ENCODE measurements around the gene MGLL.

Gene MGLL

DNA sequence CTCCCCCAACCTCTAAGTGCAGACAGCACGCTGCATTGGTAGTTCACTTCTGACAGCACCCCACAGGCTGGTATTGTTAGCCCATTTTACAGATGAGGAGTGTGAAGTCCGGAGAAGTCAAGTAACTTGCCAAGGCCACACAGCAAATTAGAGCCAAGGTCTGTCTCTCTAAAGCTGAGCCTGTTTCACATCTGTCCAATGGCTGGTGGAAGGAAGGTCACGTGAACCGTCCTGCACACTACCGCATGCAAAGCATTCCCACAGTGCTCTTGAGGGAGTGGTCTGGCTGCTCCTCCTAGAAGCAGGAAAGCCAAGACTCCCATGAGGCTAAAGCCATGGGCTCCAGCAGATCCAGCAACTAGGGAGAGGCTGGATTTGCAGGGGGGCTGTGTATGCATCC lies 50.0 kb downstream of the MGLL start:
- DNase-seq: no peak

DNA sequence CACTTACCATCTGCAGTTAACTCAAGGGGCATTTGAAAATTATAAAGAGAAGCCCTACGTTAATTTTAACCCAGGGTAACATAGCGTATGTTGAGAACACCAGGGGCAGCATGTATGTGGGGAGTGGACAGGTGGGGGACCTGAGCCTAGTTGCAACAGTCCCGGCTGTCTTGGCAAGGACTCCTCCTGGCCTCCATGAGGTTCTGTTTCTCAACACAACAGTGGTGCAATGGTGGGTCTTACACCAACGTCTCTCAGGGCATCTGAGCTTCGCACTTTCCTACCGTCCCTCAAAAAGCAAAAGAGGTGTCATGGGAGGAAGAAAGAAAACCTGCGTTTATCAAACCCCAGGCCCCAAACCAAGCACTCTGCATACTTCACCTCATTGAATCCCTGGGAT lies 50.6 kb downstream of the MGLL start:
- DNase-seq: no peak

DNA sequence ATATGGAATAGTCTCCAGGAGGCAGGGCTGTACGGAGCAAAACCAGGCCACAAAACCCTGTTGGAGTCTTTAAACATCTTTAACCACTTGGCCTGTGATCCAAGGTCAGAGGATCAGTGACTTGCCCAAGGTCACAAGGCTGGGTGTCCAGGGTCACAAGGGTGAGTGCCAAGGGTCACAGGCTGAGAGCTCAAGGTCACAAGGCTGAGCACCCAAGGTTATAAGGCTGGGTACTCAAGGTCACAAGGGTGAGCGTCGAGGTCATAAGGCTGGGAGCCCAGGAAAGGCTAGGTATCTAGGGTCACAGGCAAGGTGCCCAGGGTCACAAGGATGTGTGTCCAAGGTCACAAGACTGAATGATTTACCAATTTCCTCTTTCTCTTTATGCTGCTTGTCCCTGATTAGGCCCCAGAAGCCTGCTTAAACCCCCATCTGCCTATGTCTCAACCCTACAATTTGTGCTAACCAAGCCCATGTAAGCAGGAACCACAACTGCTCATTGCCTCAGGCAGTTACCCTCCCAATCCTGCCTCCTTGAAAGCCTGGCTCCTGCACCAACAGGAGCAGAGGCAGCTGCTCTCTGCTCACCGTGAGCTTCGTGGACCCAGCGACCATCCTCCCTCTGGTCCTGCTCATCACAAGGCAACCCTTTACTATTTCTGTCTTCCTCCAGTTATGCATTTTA lies 51.5 kb downstream of the MGLL start:
- DNase-seq: peak; percentile 31

DNA sequence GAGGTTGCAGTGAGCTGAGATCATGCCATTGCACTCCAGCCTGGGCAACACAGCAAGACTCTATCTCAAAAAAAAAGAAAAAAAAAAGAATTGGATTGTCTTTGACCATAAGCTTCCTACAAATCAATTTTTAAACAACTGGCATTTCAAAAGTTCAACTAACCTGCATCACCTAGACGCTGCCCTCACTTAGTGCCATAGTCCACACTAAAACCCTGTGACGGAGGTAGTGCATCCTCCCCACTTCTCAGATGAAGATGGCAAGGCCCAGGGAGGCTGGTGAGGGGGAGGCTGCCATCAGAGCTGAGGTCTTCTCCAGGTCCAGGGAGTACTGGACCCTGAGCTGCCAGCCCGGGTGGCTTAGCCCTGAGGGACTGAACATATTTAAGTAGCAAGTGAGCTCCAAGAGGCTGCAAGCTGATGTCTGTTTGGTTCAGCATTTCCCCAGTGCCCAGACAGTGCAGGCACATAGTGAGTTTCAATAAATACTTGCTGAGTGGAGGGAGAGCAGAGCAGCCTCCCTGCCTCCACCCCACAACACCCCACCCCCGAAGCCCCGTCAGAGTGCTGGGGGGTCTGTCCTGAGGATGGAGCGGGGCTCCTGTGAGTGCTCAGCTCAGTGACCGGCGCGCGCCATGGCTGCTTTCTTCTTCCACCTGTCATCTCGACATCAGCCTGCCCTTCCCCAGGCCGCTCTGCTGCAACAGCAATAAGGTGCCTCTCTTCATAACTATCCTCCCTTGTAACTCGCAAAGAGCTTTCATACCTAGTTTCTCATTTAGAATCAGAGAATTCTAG lies 52.8 kb downstream of the MGLL start:
- no peak for DNase-seq

DNA sequence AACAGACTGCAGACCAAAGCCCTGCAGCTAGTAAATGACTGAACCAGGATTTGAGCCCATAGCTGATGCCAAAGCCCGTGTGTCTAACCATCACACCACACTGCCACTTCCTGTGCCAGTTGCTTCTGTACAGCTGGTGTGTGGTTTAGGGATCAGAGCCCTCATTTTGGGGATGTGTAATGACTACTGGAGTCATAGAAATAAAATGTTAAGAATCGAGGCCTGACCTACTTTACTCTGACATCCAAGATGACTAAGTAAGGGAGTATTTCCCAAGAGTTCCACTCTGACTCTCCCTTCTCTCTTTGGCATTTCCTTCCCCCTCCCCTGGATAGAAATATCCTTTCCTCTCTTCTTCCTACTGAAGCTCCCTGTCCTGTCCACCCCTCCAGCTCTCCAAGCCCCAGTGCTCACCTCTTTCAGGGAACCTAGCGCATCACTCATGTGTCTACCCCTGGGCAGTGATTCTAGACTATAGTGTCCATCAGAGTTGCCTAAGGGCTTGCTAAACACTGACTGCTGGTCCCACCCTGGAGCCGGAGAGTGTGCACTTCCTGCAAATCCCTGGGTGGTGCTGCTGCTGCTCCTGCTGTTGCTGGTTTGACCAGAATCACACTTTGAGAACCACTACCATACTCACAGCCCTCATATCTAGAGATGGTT lies 53.8 kb downstream of the MGLL start:
- peak; percentile 98 for DNase-seq

DNA sequence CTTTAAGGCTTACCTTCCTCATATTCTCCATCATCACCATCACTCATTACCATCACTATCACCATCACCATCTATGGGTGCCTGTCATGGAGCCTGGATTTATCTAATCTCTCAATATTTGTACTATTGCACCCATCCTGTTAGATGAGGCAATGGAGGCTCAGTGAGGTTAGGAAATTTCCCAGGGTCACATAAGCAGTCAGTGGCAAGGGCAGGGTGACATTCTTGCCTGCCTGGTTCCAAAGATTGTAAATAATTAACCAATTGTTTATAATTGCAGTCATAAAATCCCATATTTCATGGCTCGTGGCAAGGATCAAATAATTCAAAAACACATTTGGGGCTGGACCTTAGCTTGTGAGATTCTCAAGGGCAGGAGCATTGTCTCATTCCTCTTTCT lies 55.2 kb downstream of the MGLL start:
- no peak for DNase-seq

DNA sequence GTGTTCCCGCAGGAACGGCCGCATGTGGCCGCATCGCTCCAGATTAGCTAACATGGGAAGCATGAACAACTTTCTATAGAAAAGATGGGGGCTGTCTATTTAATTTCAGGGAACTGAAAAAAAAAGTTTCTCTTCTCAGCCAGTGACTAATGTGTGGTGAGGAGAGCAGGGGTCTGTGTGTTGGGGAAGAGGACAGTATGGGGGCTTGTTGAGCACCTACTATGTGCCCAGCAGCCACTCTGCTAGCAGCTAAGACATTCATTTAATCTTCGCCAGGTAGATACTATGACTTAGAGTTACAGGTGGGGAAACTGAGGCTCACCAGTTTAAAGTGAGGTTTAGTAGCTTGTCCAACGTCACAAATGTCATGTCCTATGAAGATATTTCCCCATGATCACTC lies 56.6 kb downstream of the MGLL start:
- DNase-seq: no peak

DNA sequence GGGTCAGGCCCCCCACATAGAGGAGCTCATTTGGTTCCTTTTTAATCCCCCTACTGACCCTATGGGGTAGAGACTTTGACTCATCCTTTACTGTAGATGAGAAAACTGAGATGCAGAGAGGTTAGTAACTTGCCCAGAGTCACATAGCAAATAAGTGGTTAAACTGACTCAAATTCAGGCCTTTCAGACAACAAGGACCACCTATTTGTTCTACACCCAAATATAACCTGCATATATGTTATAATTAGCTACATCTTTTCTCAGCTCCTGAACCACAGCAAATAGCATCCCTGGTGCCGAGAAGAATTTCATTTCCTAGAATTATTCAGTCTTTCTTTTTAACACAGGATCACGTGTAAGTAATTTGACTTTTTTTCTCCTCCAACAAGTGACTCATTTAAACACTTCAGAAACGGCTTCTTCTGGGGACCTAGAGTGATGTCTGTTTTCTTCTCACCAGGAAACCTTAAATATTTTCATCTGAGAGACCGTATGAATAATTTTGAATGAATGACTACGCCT lies 57.4 kb downstream of the MGLL start:
- DNase-seq: peak; percentile 74

DNA sequence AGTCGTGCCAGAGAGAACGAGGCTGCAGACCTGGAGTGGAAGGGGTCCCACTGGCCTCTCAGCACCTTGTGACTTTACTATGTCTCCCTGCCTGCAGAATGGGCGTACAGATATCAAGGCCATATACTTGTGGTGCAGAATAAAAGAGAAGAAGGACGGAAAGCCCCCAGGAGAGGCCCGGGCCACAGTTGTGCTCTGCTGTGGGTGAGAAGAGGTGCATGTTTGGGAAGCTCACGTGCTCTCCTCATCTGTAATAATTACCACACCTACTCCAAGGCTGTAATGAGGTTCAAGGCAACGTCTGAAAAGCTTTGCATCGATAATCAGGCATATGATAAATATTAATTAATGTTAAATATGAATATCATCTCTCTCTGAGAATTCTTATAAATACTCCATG lies 58.0 kb downstream of the MGLL start:
- DNase-seq: no peak

DNA sequence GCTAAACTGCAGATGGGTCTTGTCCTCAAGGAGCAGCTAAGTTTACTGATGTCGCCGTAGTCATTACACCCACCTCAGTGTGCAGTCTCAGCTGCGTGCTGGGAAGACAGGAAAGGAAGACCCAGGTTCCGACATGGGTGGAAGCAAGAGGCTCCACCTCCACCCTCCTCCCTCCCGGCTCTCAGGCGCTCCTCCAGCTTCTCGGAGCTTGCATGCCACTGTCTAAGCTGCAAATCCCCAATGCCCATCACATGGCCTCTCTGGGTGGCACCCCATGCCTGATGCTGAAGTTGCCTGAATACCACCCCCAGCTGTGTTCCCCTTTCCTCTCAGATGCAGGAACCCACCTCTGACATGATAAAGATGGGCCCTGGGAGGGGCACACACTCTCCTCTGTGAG lies 58.5 kb downstream of the MGLL start:
- no peak for DNase-seq

DNA sequence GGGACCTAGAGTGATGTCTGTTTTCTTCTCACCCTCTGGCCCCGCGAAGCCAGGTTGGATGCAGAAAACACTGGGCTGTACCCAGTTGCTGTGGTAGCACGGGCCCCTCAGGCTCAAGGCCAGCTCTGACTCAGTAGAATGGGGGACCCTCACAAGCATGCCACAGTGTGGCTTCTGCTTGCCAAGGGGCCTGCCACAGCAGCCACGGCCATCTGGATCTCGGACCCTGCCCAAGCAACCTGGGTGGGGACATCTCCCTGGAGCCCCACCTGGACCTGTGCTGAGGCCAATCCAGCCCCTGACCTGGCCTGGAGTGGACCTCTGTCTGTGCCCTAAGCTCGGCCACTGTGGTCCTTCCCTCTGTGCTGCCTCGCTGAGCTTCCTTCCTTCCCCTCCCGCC lies 59.0 kb downstream of the MGLL start:
- no peak for DNase-seq

DNA sequence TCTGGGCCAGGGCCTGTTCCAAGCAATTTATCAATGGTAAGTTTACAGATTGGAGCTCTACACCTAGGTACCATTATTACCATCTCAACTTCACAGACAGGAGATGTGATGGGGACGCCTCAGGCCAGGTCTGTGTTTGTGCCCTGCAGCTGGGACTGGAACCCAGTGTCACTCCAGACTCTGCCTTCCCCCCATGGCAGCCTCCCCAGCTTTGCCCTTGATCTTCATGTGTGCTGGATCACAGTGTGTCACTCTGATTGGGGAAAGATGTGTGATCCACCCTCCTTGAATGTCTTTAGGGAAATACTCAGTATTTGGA lies 59.6 kb downstream of the MGLL start:
- no peak for DNase-seq

DNA sequence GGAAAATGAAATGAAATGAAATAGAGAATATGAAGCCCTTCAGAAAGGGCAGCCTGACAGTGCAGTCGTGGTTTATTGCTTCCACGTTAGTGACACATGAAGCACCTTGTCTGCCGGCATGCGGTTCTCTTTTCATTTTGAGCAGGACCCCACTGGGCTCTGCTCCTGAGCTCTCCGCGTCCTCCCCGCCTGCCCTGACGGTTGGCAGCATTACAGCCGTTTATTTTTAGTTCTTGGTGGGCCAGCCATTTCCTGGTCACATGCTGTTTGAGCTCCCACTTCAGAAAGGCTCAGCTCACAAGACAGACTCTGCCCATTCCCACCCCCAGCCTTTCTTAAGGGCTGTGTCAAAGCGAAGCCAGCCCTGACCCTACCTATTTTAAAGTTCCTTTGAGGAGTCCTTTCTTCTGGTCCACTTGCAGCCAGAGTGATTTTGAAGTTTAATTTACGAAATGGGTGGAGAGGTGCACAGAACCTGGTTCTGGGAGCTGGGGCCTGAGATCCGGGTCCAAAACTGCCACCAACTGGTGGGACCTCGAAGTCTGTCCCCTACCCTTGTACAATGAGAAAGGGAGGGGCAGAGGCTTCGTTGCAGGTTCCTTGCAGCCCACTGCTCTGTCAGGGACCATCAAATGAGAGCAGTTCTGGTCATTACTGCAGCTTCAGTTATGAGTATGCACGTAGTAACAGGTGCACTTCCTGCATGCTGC lies 60.1 kb downstream of the MGLL start:
- DNase-seq: no peak

DNA sequence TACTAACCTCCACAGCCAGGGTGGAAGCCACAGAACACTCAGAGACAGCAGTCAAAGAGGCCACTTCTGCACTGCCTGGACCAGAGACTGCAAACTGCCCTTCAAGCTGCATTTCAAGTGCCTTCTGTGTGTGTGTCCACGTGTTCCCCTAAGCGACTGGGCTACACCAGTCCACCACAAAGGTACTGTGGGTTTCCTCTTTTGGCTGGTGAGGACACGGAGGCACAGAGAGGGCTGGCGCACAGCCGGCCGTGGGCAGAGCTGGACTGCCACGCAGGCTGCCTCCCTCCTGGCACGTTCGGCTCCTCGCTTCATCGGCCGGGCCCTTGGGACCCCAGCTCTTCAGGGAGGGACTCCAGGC lies 60.9 kb downstream of the MGLL start:
- no peak for DNase-seq

DNA sequence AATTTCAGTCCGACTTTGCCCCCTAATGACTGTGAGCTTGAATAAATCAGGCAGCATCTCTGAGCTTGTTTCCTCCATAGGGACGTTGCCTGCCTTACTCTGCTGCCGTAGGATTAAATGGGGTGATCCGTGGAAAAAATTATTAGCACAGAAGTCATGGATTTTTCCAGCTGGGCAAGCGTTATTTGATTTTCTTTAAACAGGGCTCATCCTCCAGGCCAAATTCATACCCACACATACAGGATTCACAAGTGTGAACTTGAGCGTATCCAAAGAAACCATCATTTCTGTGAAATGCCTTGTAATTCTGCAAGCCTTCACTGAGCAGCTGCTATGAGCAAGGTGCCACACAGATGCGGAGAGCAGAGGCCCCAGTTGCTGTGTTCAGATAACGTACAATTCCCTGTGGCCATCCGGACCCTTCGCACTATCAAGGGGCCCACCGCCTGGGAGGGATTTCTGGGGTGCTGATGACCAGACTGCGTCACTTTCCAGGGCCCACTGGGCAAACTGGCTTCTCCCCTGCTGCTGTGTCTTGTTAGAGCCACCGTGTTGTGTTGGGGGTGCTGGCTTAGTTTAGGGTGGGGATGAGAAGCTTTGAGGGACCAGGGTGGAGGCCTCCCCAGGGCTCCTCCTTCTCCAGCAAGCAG lies 61.4 kb downstream of the MGLL start:
- no peak for DNase-seq

DNA sequence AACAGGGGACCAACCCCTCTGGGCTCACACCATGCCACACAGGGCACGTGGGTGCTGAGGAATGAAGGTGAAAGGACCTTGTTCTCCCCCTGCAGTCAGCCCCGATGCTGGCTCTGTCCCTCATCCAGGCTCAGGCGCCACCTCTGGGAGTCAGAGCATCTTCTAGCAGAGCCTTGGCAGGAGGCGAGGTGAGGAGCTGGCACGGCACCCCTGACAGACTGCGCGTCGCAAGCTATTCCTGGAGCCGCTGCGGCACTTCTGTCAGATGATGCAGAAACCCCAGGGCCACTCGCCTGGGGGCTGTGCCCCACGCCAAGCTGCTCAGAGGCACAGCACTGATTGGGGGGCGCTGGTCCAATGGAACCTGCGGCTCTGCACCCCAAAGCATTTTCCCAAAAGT lies 62.0 kb downstream of the MGLL start:
- DNase-seq: no peak

DNA sequence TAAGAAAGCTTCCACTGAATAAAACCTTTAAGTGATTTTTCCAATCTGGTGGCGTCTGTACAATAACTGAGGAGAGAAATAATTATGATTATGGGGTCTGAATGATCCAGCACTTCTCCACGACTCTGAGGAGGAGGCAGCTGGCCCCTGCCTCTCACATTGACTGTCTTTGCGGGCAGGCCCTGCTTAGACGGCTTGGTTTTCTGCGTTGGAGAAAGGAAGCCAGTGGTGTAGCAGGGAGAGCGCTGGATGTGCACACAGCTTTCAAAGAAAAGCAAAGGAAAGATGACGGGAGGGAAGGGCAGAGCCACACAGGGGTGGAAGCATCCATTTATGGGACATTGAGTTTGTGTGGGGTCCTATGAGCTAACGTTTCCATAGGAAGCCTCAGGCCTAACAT lies 62.5 kb downstream of the MGLL start:
- DNase-seq: no peak

DNA sequence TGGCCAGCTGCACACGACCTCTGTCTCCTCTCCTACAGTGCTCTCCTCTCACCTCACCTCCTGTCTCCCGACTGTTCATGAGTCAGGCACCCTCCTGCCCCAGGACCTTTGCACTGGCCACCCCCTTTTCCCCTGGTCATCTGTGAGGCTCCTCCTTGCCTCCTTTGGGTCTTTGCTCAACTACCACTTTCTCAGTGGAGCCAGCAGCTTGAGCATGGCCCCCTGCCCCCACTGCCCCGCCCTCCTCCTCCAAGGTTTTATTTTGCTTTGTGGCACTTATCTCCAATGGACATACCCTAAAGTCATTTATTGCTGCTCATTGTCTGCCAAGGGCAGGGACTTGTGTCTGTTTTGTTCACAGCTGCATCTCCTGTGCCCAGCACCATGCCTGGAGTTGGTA lies 64.3 kb downstream of the MGLL start:
- DNase-seq: no peak

DNA sequence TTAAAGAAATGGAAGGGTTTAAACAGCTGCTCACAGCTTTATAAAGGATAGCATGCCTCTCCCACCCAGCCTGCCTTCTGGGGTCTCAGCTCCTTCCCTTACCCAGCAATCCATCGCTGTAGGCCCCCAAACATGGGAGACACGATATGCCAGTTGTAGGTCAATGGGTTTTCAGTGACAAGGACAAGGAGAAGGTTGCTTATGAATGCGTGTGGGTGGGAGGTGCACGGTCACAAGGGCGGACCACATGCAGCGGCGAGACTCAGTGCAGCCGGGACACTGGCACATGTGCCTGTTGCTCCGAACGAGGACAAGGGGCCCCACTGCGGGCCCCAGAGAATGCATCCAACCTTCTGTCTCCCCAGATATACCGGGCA lies 67.0 kb downstream of the MGLL start:
- DNase-seq: no peak

DNA sequence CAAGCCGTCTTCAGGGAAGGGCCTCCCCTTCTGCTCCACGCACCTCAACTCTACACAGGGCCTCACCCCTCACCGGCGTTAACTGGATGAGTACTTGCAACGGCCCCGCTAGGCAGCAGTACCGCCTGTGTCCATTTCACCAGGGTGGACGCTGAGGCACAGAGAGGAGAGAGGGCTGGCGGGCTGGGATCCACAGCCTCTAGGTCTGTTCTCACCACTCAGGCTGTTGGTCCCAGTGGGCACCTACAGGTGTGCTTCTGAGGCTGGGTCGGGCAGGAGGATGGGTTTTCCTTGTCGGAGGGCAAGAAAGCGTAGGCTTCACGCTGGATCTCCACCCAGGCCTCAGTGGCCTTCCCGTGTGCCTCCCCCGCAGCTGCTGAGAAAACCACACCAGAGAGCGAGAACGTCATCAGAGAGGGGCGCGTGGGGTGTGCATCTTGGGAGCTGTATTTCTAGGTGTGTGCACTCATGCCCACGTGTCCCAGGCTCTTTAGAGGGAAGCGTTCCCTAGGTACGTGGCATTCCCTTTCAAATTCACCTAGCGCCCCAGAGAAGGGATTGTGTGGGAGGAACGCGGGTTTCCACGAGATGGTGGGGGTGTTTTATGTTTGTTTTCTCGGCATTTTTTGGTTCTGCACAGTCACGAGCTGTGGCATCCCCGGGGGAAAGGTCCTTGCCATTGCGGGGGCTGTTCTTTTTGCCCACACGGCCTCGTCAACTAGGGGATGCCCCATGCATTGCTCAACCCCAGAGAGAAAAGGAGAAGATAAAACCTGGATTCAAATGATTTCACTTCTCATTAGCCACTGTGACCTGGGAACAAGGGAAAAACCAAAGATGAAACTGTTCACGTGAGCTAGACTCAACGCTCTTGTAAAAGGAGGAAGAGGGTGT lies 67.7 kb downstream of the MGLL start:
- DNase-seq: no peak

DNA sequence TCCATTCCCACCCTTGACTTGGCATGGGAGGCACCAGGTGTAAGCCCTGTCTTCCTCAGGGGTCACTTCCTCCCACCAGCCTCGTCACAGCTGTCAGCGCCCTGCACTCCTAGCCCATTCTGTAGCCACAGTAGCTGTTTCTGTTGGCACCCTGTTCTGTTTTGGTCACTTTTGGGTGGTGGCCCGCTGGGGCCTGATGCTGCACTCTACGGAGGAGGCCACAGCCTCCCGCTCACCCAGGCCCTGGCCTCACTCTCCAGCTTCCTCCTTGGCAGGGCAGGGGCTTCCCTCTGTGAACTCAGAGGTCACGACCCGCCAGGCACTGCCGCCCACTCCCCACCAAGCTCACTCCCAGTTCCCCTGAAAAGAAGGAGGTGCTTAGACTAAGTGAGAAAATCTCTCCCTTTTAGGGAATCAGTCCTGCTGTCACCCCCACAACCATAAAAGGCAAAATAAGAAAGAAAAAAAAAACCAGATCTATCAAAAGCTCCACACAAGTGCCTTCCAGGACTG lies 68.4 kb downstream of the MGLL start:
- no peak for DNase-seq

DNA sequence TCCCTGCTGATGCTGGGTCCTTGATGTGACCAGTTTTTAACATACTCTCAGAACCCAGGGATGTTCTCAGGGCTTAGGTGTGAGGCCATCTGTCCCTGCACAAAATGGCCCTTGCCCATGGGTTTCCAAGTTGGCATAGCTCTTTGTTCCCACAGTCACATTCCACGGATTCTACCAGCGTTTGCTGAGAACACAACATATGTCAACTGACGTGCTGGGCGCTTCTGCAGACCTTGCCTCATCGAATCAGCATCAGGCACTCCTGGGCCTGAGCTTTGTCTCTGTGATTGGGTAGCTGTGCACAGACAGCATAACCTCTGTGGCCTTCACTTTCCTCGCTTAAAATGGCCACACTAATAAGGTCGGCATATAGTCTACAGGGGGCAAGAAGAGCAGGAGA lies 69.0 kb downstream of the MGLL start:
- no peak for DNase-seq

Measured in NCI-H226 (cell line).